Osteocyte (in vitro differentiated cells): Measurements from ENCODE around the gene MTHFD1L. TPM values are rescaled to one million over a fixed set of nuclear protein-coding genes. Genes with fewer than 3 reads are reported as not detected.
A peak's percentile ranks its signal among the peaks of the same experiment; 100 is the strongest.

Experiments
- DNase-seq: peaks from one replicate; pipeline ENCODE4 v3.0.0; 2021; ENCODE audit warnings: mixed read lengths; ENCODE audit not compliant: unreplicated experiment; ENCODE audit errors: extremely low spot score
- H3K27ac Mint-ChIP-seq: one replicate; pipeline ENCODE4 v1.8.0; 2021; ENCODE audit warnings: mild to moderate bottlenecking, mixed read lengths; ENCODE audit not compliant: unreplicated experiment
- H3K27me3 Mint-ChIP-seq: one replicate; pipeline ENCODE4 v1.8.0; 2021; ENCODE audit warnings: mixed read lengths; ENCODE audit not compliant: unreplicated experiment
- H3K36me3 Mint-ChIP-seq: one replicate; pipeline ENCODE4 v1.8.0; 2021; ENCODE audit warnings: mixed read lengths; ENCODE audit not compliant: unreplicated experiment
- H3K4me1 Mint-ChIP-seq: one replicate; pipeline ENCODE4 v1.8.0; 2021; ENCODE audit warnings: mixed read lengths; ENCODE audit not compliant: unreplicated experiment
- H3K4me3 Mint-ChIP-seq: one replicate; pipeline ENCODE4 v1.8.0; 2021; ENCODE audit warnings: mild to moderate bottlenecking, moderate library complexity, mixed read lengths; ENCODE audit not compliant: unreplicated experiment
- H3K9me3 Mint-ChIP-seq: one replicate; pipeline ENCODE4 v1.8.0; 2021; ENCODE audit warnings: mixed read lengths; ENCODE audit not compliant: unreplicated experiment
- total RNA-seq: library from RNA; stranded (reverse); gene quantifications from 2 replicates; pipeline ENCODE4 v1.2.1, GENCODE V29; 2021
- TF ChIP-seq, protein P1 (sequence below): fragments of 200-600 bp; sonication (generic); IDR thresholded peaks from 2 replicates; pipeline ENCODE4 v1.5.0; 2021; ENCODE audit warnings: antibody characterized with exemption, mild to moderate bottlenecking, moderate library complexity

The MTHFD1L gene
- total RNA-seq, 1 donor from 2014 or later = 63.2 TPM

GRCh38 chr6:150894935-150895552, 29.5 kb downstream of the MTHFD1L start:
- Mint-ChIP-seq H3K4me3 (peak overlapping the region; percentile 38), H3K4me1 (peaks cover 57% of the 10 kb centered on the region), H3K27ac (peak overlapping the region; percentile 88), H3K9me3 (no peaks in the 10 kb centered on the region), H3K27me3 (no peaks in the 10 kb centered on the region), H3K36me3 (peaks cover 14% of the 10 kb centered on the region)
- TF ChIP-seq, protein P1, sequence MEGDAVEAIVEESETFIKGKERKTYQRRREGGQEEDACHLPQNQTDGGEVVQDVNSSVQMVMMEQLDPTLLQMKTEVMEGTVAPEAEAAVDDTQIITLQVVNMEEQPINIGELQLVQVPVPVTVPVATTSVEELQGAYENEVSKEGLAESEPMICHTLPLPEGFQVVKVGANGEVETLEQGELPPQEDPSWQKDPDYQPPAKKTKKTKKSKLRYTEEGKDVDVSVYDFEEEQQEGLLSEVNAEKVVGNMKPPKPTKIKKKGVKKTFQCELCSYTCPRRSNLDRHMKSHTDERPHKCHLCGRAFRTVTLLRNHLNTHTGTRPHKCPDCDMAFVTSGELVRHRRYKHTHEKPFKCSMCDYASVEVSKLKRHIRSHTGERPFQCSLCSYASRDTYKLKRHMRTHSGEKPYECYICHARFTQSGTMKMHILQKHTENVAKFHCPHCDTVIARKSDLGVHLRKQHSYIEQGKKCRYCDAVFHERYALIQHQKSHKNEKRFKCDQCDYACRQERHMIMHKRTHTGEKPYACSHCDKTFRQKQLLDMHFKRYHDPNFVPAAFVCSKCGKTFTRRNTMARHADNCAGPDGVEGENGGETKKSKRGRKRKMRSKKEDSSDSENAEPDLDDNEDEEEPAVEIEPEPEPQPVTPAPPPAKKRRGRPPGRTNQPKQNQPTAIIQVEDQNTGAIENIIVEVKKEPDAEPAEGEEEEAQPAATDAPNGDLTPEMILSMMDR = peak; percentile 23
- DNase-seq = no peak

DNA sequence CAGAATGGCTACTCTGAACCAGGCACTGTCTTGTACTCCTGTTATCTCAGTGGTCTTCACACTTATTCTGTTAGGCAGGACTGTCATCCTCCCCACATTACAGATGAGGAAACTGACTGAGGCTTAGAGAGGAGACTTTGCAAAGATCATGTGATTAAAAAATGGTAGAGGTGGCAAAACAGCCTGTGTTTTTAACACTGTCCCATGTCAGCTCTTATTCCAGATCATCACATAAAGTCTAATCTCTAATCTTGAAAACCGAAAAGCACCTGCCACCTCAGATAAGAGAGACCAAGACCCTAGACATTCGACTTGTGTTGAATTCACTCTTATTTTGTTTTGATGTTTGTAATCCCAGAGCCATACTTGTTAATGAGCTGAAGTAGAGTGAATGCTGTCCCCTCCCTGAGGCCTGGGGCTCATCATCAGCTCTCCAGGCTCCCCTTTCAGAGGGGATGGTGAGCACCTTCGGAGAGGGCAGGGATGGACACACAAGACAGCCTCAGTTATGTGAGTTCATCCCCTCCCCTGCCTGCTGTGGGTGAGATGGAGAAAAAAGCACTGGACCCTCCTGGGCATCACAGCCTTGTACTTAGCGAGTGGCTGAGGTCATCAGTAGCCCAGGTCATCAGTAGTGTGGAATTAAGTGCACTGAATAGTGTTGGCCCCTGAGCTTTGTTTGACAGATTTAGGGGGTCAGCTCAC, 30.6 kb downstream of the MTHFD1L start:
- TF ChIP-seq, protein P1 = no peak
- Mint-ChIP-seq H3K4me3 (no peak overlapping the region), H3K27me3 (no peaks in the 10 kb centered on the region), H3K9me3 (no peaks in the 10 kb centered on the region), H3K4me1 (peaks cover 57% of the 10 kb centered on the region), H3K36me3 (peaks cover 15% of the 10 kb centered on the region), H3K27ac (peak overlapping the region; percentile 88)
- DNase-seq = no peak

DNA sequence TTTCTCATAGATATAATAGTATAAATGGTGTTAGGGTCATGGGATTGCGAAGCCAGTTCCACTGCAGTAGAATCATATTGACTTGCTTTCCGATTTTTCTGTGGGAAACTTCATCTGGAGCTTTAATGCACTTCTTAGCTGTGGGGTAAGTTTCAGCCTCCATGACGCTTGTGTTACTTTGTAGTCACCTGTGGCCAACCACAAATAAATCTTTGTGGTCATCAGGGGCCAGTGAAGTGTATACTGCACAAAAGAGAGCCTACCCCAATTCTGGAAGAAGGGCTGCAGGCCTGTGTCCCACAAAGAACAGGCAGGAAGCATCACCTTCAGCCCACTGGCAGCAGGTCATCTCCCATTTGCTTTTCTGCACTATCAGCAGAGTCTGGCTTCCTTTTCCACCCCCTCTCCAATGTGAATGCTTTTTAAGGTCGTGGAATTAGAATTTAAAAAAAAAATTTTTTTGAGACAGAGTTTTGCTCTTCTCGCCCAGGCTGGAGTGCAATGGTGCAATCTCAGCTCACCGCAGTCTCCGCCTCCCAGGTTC, 32.0 kb downstream of the MTHFD1L start:
- TF ChIP-seq, protein P1 = no peak
- H3K4me3 Mint-ChIP-seq = no peak overlapping the region
- no peak for DNase-seq
- H3K36me3 Mint-ChIP-seq = peaks cover 15% of the 10 kb centered on the region
- no peaks in the 10 kb centered on the region for H3K27me3 Mint-ChIP-seq
- H3K27ac Mint-ChIP-seq = peak overlapping the region; percentile 14
- peaks cover 56% of the 10 kb centered on the region for H3K4me1 Mint-ChIP-seq
- no peaks in the 10 kb centered on the region for H3K9me3 Mint-ChIP-seq

DNA sequence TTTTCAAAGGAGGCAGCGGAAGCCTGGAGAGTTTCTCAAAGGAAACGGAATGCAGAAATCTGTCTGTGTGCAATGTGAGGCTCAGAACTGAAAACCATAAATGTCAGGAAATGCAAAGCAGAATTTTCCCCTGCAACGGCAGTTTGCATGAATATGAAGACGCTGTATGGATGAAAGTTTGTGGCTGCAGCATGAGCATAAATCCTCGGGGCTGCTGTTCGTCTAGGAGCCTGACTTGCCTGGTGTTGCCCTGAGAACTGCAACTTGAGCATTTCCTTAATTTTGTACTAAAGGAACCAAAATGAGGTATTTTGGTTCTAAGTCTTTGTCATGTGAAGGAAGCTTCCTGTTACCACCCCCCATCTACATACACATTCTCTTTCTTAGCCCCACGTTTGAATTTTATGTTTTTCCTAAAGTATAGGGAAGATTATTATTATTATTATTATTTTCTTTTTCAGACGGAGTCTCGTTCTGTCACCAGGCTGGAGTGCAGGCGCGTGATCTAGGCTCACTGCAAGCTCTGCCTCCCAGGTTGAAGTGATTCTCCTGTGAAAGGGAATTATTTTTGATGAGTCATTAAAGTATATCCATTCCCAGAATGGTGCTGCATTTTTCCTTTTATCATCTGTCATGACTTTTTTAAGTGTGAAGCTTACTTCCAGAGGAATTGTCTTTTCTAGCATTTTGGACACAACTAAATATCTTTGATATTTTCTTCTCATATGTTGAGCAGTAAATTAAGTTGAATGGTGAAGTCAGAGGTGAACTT, 33.1 kb downstream of the MTHFD1L start:
- Mint-ChIP-seq H3K27me3 (no peaks in the 10 kb centered on the region), H3K36me3 (peaks cover 15% of the 10 kb centered on the region), H3K27ac (peak overlapping the region; percentile 67), H3K9me3 (no peaks in the 10 kb centered on the region), H3K4me3 (no peak overlapping the region), H3K4me1 (peaks cover 48% of the 10 kb centered on the region)
- DNase-seq = no peak
- TF ChIP-seq, protein P1 = no peak
